SU-DHL-6 (cell line): Measurements from ENCODE around the gene KRTAP12-3.

Source experiments
- H2AFZ ChIP-seq: fragments of 200-600 bp; sonication (generic); 2 replicates; pipeline ENCODE4 v1.6.1; 2014; ENCODE audit warnings: low read depth, mild to moderate bottlenecking, moderate library complexity, mixed read lengths, antibody characterized with exemption, low read length; ENCODE audit not compliant: severe bottlenecking
- H3F3A ChIP-seq: fragments of 200-600 bp; shearing (Covaris generic); 2 replicates; pipeline ENCODE4 v1.6.0; 2016; ENCODE audit warnings: antibody characterized with exemption, mild to moderate bottlenecking; ENCODE audit not compliant: insufficient read depth
- H3K27ac ChIP-seq: fragments of 200-600 bp; sonication (generic); 2 replicates; pipeline ENCODE4 v1.5.1; 2016; ENCODE audit warnings: low read depth, mild to moderate bottlenecking, low read length, moderate library complexity, mixed read lengths
- H3K27me3 ChIP-seq: fragments of 200-600 bp; sonication (generic), shearing (Covaris generic); 2 replicates; pipeline ENCODE4 v1.6.0; 2014; ENCODE audit warnings: mild to moderate bottlenecking, low read length
- H3K36me3 ChIP-seq: fragments of 200-600 bp; sonication (generic); 2 replicates; pipeline ENCODE4 v1.6.1; 2014; ENCODE audit warnings: mild to moderate bottlenecking, low read length, mixed read lengths
- H3K4me2 ChIP-seq: fragments of 300-600, 200-600 bp; shearing (Covaris generic), sonication (generic); 2 replicates; pipeline ENCODE4 v1.6.0; 2014; ENCODE audit warnings: low read length, low read depth, mild to moderate bottlenecking; ENCODE audit not compliant: poor library complexity, severe bottlenecking
- H3K4me3 ChIP-seq: fragments of 200-600 bp; sonication (generic); 2 replicates; pipeline ENCODE4 v1.5.1; 2014; ENCODE audit warnings: antibody characterized with exemption, low read length, mild to moderate bottlenecking, mixed read lengths; ENCODE audit not compliant: insufficient read depth, poor library complexity, severe bottlenecking
- H3K79me2 ChIP-seq: fragments of 200-600 bp; sonication (generic); 2 replicates; pipeline ENCODE4 v1.6.1; 2014; ENCODE audit warnings: mild to moderate bottlenecking, low read length, moderate library complexity; ENCODE audit not compliant: insufficient read depth
- H3K9ac ChIP-seq: fragments of 200-600 bp; sonication (generic); 2 replicates; pipeline ENCODE4 v1.7.0; 2014; ENCODE audit warnings: mild to moderate bottlenecking, low read length
- H3K9me2 ChIP-seq: fragments of 200-600 bp; sonication (generic); replicated peaks from 2 replicates; pipeline ENCODE4 v1.6.1; 2014; ENCODE audit warnings: low read length; ENCODE audit not compliant: insufficient read depth
- H3K9me3 ChIP-seq: fragments of 200-600 bp; sonication (generic); 2 replicates; pipeline ENCODE4 v1.6.1; 2014; ENCODE audit warnings: low read length, mixed read lengths; ENCODE audit not compliant: insufficient read depth
- H4K20me1 ChIP-seq: fragments of 200-600 bp; sonication (generic); 2 replicates; pipeline ENCODE4 v1.6.1; 2014; ENCODE audit warnings: low read depth, mild to moderate bottlenecking, antibody characterized with exemption, low read length, moderate library complexity, mixed read lengths
- EZH2phosphoT487 ChIP-seq: fragments of 200-600 bp; sonication (generic), shearing (Covaris generic); conservative IDR thresholded peaks from 2 replicates; pipeline ENCODE4 v1.6.1; 2018; ENCODE audit warnings: mild to moderate bottlenecking, antibody characterized with exemption, low read length, moderate library complexity, mixed read lengths
- TF ChIP-seq, protein P1 (sequence below): fragments of 200-600 bp; sonication (generic); IDR thresholded peaks from one replicate; pipeline ENCODE4 v1.5.1; 2017; ENCODE audit warnings: antibody characterized with exemption, mild to moderate bottlenecking, low read length, moderate library complexity; ENCODE audit not compliant: insufficient read depth, poor library complexity, severe bottlenecking

KRTAP12-3 gene

DNA sequence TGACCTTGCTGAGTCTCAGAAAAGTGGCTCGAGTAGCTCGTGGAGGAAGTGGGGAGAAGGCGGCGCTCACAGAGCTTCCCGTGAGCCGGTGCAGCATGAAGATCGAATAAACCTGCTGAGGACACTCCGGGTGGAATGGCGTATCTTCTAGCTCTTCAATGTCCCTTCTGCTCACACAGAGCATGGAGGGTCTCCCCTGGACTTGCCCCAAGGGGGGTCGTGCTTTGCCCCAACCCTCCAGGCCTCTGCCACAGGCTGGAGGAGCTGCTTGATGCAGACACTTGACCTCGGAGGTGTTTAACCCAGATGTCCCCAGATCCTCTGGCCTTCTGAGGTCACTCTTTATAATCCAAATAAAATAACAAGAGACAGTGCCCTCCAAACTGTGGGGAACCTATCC, 37.0 kb downstream of the KRTAP12-3 start:
- TF ChIP-seq, protein P1, sequence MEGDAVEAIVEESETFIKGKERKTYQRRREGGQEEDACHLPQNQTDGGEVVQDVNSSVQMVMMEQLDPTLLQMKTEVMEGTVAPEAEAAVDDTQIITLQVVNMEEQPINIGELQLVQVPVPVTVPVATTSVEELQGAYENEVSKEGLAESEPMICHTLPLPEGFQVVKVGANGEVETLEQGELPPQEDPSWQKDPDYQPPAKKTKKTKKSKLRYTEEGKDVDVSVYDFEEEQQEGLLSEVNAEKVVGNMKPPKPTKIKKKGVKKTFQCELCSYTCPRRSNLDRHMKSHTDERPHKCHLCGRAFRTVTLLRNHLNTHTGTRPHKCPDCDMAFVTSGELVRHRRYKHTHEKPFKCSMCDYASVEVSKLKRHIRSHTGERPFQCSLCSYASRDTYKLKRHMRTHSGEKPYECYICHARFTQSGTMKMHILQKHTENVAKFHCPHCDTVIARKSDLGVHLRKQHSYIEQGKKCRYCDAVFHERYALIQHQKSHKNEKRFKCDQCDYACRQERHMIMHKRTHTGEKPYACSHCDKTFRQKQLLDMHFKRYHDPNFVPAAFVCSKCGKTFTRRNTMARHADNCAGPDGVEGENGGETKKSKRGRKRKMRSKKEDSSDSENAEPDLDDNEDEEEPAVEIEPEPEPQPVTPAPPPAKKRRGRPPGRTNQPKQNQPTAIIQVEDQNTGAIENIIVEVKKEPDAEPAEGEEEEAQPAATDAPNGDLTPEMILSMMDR = no peak
- no peak for TF ChIP-seq EZH2phosphoT487
- Histone ChIP-seq H3K36me3 (no peaks in the 10 kb centered on the region), H3K4me2 (no peak overlapping the region)

GRCh38 chr21:44695184-44695583, 37.5 kb downstream of the KRTAP12-3 start:
- Histone ChIP-seq H3K27ac (no peak overlapping the region), H4K20me1 (no peaks in the 10 kb centered on the region), H3K4me2 (no peak overlapping the region), H3K9me3 (no peaks in the 10 kb centered on the region), H3K79me2 (no peaks in the 10 kb centered on the region), H3K27me3 (no peaks in the 10 kb centered on the region), H3K9me2 (no peaks in the 10 kb centered on the region), H3K4me3 (no peak overlapping the region), H3K36me3 (no peaks in the 10 kb centered on the region), H3K9ac (no peak overlapping the region), H2AFZ (no peak overlapping the region), H3F3A (no peaks in the 10 kb centered on the region)
- TF ChIP-seq, protein P1 = no peak
- TF ChIP-seq EZH2phosphoT487 = no peak

More for the DNA sequence above, 37.0 kb downstream of the KRTAP12-3 start:
- Histone ChIP-seq H2AFZ (no peak overlapping the region), H3F3A (no peaks in the 10 kb centered on the region), H3K79me2 (no peaks in the 10 kb centered on the region), H3K9ac (no peak overlapping the region), H3K27ac (no peak overlapping the region), H4K20me1 (no peaks in the 10 kb centered on the region), H3K27me3 (no peaks in the 10 kb centered on the region), H3K9me2 (no peaks in the 10 kb centered on the region), H3K9me3 (no peaks in the 10 kb centered on the region), H3K4me3 (no peak overlapping the region)

DNA sequence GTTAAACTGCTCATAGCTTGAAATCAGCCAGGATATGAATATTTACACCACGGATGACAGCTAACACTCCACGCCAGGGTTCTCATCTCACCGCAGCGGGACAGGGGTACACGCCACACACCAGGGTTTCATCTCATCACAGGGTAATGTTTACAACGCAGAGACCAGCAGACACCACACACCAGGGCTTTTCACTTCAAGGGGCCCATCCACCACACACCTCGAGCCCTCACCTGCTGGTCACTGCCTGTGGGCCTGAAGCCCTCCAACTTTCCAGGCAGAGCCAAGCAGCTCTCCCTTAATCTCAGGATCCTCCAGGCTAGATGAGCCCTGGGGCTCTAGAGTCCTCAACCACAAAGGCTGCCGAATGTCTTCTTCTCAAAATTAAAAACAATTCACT, 37.9 kb downstream of the KRTAP12-3 start:
- Histone ChIP-seq H2AFZ (no peak overlapping the region), H3F3A (no peaks in the 10 kb centered on the region), H3K27ac (no peak overlapping the region), H3K9ac (no peak overlapping the region), H3K9me3 (no peaks in the 10 kb centered on the region), H3K4me3 (no peak overlapping the region), H3K9me2 (no peaks in the 10 kb centered on the region), H3K4me2 (no peak overlapping the region), H3K27me3 (no peaks in the 10 kb centered on the region), H3K79me2 (no peaks in the 10 kb centered on the region), H3K36me3 (no peaks in the 10 kb centered on the region), H4K20me1 (no peaks in the 10 kb centered on the region)
- TF ChIP-seq, protein P1 = no peak
- no peak for TF ChIP-seq EZH2phosphoT487
